NOMO-1 (cell line): Measurements from ENCODE around the gene PLD4.
"Not testable (repeated sequence)": the region's sequence is repeated elsewhere in the genome, so short reads cannot be mapped to it uniquely, and the experiment has no call there.

Experiments
- DNase-seq, 2 experiments: peaks; one replicate each; lab custom pipeline; 2025; ENCODE audit not compliant: unreplicated experiment in 2 of 2; lab: John Stamatoyannopoulos, UW

The PLD4 gene

DNA sequence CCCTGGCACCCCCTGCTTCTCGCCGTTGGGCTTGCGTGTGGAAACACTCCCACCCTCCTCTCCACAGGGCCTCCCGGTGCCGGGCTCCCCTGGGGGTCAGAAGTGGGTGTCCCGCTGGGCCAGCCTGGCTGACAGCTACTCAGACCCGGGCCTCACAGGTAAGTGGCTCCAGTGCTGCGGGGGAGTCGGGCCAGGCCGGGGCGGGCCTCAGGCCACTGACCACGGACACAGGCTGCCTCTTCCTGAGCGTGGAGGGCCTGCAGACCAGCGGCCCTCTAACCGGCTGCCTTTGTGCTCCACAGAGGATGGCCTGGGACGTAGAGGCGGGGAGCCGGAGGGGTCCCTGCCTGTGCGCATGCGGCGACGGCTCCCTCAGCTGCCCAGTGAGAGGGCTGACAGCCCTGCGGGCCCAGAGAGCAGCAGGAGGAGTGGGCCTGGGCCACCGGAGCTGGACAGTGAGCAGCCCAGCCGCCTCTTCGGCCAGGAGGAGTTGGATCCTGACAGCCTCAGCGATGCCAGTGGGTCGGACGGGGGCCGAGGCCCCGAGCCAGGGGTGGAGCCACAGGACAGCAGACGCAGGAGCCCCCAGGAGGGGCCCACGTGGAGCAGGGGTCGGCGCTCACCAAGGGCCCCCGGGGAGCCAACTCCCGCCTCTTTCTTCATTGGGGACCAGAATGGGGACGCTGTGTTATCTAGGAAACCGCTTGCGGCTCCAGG is 38.5 kb upstream of the PLD4 start:
- DNase-seq: no peak

- DNase-seq: no peak
Observed at GRCh38 chr14:104886690-104887622, 37.7 kb upstream of the PLD4 start.

- DNase-seq: no peak
Observed at GRCh38 chr14:104887623-104888488, 36.8 kb upstream of the PLD4 start.

DNA sequence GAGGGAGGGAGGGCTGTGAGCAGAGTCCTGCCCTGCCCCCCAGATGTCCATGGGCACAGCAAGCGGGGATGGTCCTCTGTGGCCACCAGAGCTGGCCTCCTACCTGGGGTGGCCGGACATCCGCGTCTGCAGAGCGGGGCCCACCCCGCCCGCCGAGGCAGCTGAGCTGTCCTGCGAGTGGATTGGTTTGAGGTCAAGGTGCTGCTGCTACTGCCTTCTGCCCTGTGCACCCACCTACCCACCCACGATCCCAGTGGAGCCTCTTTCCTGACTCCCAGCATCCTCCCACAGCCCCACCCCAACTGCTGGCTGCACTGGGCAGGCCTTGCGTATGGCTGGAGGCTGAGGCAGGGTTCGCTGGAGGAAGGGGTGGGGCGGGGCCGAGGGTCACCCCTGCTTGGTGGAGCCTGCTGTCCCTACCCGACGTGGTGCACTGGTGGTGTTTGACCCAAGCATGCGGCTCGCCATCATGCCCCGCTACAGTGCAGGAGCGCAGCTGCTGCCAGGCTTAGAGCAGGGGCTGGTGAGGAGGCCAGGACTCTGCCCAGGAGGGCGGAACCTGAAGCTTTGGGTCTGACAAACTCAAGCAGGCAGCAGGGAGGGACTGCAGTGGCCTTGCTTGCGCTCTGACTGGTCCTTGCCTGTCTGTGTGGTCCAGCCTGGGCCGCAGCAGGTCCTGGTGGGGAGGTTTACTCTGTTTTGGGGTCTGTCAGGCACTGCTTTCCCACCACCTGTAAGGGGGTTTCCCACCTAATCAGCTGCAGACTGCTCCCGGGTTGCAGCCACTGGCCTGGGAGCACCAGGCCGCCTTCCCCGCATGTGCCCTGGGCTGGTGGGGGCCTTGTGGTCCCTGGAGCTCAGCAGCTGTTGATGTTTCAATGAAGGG is 35.9 kb upstream of the PLD4 start:
- no peak for DNase-seq

GRCh38 chr14:104889375-104889757 is 35.3 kb upstream of the PLD4 start:
- DNase-seq: no peak

GRCh38 chr14:104890292-104890691 is 34.4 kb upstream of the PLD4 start:
- DNase-seq: not testable (repeated sequence)

DNA sequence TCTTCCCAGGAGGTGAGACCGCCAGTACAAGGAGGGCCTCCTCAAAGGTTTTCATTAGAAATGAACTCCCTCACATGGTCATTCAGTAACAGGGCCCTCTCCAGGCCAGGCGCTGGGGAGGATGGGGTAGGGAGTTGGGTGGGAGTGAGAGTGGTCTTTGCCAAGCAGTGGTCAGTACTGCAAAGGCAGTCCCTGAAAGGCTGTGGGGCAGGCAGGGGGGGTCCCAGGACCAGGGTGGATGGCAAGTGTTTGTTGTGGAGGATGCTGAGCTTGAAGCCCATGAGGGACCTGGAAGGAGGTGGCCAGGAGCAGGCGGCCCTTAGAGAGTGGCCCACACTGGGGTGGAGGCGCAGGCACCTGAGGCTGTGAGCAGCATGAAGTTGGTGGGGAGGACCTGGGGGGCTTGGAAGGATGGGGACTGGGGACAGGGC is 33.5 kb upstream of the PLD4 start:
- no peak for DNase-seq

- DNase-seq: no peak
Observed at GRCh38 chr14:104891664-104892530, 32.8 kb upstream of the PLD4 start.

GRCh38 chr14:104892531-104893434 is 31.9 kb upstream of the PLD4 start:
- DNase-seq: no peak

DNA sequence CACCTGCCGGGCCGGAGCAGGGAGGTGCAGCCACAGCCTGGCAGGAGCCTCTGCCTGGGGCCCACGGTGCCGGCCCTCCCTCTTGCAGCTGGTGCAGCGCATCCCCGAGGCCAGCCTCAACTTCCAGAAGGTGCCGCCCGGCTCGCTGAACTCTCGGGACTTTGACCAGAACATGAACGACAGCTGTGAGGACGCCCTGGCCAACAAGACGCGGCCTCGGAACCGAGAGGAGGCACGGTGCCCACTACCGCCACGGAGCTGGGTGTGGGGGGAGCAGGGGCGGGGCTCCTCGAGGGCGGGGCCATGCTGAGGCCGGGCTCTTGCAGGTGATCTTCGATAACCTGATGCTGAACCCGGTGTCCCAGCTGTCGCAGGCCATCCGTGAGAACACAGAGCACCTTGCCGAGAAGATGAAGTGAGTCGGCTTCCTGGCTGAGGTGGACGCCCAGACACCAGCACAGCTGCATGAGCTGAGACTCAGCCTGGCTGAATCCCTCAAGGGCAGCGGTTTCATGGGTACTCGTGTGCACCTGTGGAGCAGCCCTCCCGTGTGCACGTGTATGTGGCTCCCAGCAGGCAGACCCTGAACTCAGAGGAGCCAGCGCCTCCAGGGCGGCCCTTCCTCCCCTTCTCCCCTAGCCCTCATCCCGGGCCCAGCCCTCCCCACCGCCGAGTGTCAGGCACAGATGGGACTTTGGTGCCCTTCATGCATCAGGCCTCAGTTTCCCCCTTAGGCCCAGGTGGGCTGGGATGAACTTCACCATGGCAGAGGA is 31.1 kb upstream of the PLD4 start:
- DNase-seq: no peak

- no peak for DNase-seq
Observed at GRCh38 chr14:104894331-104895206, 30.1 kb upstream of the PLD4 start.

DNA sequence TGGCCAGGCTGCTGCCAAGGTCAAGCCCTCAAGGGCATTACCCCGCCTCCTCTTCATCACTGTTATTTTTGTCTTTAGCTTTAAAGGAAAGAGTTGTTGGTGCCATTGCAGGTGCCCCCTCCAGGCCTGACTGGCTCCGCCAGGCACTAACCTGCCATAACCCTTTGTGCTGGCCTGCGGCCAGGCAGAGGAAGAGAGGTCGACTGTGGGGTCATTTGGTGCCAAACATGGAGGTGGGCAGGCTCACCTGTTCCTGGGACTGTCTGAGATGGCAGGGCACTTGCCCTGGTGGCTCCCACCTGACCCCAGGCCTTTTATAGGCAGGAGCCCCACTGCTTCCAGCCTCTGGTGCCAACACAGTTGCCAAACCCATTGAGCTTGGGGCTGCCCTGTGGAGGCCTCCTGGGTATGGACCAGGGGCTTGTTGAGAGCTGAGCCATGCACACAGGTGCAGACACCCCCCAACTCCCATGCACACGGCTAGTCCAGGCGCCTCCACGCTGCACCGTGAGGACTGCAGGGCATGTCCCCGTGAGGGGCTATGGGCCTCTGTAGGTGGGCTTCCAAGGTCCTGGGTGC is 29.4 kb upstream of the PLD4 start:
- no peak for DNase-seq

DNA sequence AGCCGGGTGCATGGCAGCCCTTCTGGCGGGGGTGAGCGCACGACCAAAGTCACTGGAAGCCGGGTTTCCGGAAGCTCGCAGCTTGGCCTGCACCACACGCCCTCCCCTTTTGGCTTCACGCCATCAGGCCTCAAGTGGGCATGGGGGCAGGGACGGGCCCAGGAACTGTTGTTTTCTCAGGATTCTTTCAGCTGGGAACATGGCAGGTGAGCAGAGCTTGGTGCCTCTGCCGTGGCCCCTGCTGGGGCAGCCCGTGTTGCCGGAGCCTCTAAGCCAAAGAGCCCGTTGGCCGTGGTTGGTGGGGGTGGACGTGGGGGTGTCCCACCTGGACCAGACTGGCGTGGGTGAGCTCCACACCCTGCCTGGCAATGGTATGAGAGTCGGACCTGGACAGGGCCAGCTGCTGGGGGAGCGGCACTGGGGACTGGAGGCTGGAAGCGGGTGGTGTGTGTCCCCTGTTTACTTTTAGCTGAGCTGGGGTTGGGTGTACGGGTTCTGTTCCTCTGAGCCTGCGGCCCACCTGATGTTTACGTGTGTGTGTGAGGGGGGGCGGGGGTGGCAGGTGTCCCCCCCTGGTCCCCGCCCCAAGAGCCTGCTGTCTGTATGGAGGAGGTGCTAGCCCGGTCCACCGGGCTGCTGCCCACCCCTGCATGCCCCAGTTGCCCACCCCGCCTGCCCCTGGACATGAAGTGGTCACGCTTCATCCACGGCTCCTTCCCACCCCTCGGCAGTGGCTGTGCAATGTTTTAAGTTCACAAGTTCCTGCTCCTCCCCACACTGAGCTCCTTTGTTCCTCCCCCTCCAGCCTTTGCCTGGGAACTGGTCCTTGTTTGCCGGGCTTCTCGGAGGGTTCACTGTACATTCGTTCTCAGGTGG is 28.7 kb upstream of the PLD4 start:
- no peak for DNase-seq

DNA sequence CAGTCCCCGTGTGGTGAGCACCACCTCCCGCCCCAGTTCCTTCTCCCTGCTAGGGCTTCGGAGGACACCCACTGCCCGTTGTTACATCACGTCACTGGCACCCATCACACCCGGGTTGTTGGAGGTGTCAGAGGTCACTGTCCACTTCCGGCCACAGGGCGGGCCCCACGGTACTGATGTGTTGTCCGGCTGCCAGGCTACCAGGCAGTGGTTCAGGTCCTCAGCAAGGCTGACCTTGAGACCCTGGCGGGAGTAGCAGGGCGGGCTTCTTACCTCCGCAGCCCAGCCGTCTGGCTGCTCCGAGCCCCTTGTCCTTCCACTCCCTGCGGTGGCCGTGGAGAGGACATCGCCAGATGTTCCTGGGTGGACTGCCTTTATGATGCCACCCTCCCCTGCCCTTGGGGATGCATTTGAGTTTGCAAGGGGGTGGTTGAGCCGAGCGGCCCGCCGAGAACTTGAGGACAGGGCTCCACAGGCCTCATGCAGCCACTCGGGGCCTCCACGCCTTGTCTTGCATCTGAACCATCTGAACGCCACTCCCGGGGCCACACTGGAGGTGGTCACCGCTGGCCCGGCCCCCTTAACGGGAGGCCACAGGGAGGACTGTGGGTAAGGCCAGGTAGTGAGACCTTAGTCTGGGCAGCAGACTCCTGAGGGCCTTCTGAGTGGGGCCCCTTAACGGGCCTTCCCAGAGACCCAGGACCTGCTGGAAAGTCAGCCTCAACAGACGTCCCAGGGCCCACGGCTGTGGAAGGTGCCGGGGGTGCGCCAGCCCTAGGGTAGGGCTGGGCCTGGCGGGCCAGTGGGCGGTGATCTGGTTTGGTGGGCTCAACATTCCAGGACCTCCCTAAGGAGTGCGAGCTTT is 27.1 kb upstream of the PLD4 start:
- no peak for DNase-seq
